Sigmoid colon (tissue), 7 donors: Measurements from ENCODE around the gene GABBR2. TPM values are rescaled to one million over a fixed set of nuclear protein-coding genes. Genes with fewer than 3 reads are reported as not detected.
A peak's percentile ranks its signal among the peaks of the same experiment; 100 is the strongest.

Experiments
- DNase-seq: peaks from one replicate; pipeline ENCODE4 v3.0.0-alpha.2; 2019
- H3K27ac ChIP-seq, 4 donors: fragments of 200-600 bp; sonication (generic); one replicate each; pipeline ENCODE4 v1.5.1; 2016 to 2019; ENCODE audit warnings: mild to moderate bottlenecking in 1 of 4
- H3K27me3 ChIP-seq, 3 donors: fragments of 200-600 bp; sonication (generic); one replicate each; pipeline ENCODE4 v1.5.1; 2019; ENCODE audit warnings: mild to moderate bottlenecking in 1 of 3
- H3K36me3 ChIP-seq, 4 donors: fragments of 200-600 bp; sonication (generic); one replicate each; pipeline ENCODE4 v1.5.1; 2016 to 2019
- H3K4me1 ChIP-seq, 4 donors: fragments of 200-600 bp; sonication (generic); one replicate each; pipeline ENCODE4 v1.5.1; 2017 to 2019
- H3K4me3 ChIP-seq, 4 donors: fragments of 200-600 bp; sonication (generic); one replicate each; pipeline ENCODE4 v1.5.1; 2017 to 2019; ENCODE audit warnings: mild to moderate bottlenecking in 2 of 4, moderate library complexity in 1 of 4
- H3K9me3 ChIP-seq, 4 donors: fragments of 200-600 bp in 3 of 4; sonication (generic) in 3 of 4; one replicate each; pipeline versions ENCODE4 v1.5.1 to v1.6.1; 2013 to 2019
- CTCF ChIP-seq, 4 experiments: fragments of 450-650 bp in 3 of 4; fragments of 200-600 bp in 1 of 4; IDR thresholded peaks; one replicate each; pipeline ENCODE4 v1.5.1; 2016 to 2019; ENCODE audit warnings: antibody characterized with exemption in 4 of 4, mild to moderate bottlenecking in 3 of 4, moderate library complexity in 2 of 4
- EP300 ChIP-seq, 4 donors: sonication (generic); formaldehyde crosslinking; IDR thresholded peaks; one replicate each; pipeline ENCODE4 v1.6.1; 2017; ENCODE audit warnings: antibody characterized with exemption in 4 of 4
- POLR2A ChIP-seq, 2 donors: fragments of 450-650 bp; IDR thresholded peaks; one replicate each; pipeline ENCODE4 v1.6.1; 2016; ENCODE audit warnings: antibody characterized with exemption in 2 of 2, mild to moderate bottlenecking in 2 of 2, moderate library complexity in 2 of 2
- POLR2AphosphoS5 ChIP-seq, 4 donors: sonication (generic); formaldehyde crosslinking; IDR thresholded peaks; one replicate each; pipeline ENCODE4 v1.6.1; 2017; ENCODE audit warnings: antibody characterized with exemption in 4 of 4
- WGBS, 2 donors: extraction: QIAGEN DNeasy Blood & Tissue Kit; methylation state at CpG; one replicate each; pipeline ENCODE4 v1.1.7; 2013; 5-methylcytosine and 5-hydroxymethylcytosine counted together
- intact Hi-C: fragments of 100-400 bp; cut with DNase I; formaldehyde crosslinking; loops from one replicate; pipeline ENCODE4 v1.15.1; 2023
- polyA plus RNA-seq, 3 donors: library from polyadenylated mRNA; stranded (reverse); fragments of 200-250 nt; gene quantifications; one replicate each; pipeline ENCODE4 v1.2.3, GENCODE V29; 2013
- total RNA-seq, 4 donors: library from RNA; depleted of rRNA; stranded (reverse); fragments of >200 nt; gene quantifications; one replicate each; pipeline ENCODE4 v1.1.0, GENCODE V29; 2016
- donor health status: healthy with polysubstance abuse.
- donor health status: Bipolar disorder and iron deficiency.
- donor health status: healthy.

Gene GABBR2
- total and polyA plus RNA-seq, 7 donors, result under 0.01 to 0.04 (median under 0.01) TPM; not detected in 4

GRCh38 chr9:98707166-98708102 is 1.3 kb downstream of the GABBR2 start:
- H3K4me3 ChIP-seq, result peak overlapping the region in 1 of 4 donors; percentile 8
- no peaks in the 10 kb centered on the region for H3K36me3 ChIP-seq
- WGBS, 2 donors, result 4 to 7% methylated on average over 79 of the region's 79 CpGs
- peaks cover 0 to 24% (median 20%) of the 10 kb centered on the region in 4 donors for H3K4me1 ChIP-seq
- H3K27ac ChIP-seq, result no peak overlapping the region
- TF ChIP-seq EP300 (IDR thresholded peaks at IDR 0.05), result no peak
- no peak for TF ChIP-seq POLR2A (IDR thresholded peaks at IDR 0.05)
- no peak for TF ChIP-seq CTCF (IDR thresholded peaks at IDR 0.05)
- TF ChIP-seq POLR2AphosphoS5 (IDR thresholded peaks at IDR 0.05), result no peak
- no peaks in the 10 kb centered on the region for H3K9me3 ChIP-seq
- intact Hi-C loops, result no loop called here
- H3K27me3 ChIP-seq, result peaks cover 29 to 69% (median 52%) of the 10 kb centered on the region in 3 donors
- DNase-seq, result no peak

GRCh38 chr9:98706651-98707165 is 2.0 kb downstream of the GABBR2 start:
- Histone ChIP-seq H3K4me3 (no peak overlapping the region), H3K27me3 (peaks cover 29 to 69% (median 52%) of the 10 kb centered on the region in 3 donors), H3K9me3 (no peaks in the 10 kb centered on the region), H3K27ac (no peak overlapping the region), H3K4me1 (peaks cover 0 to 24% (median 20%) of the 10 kb centered on the region in 4 donors), H3K36me3 (no peaks in the 10 kb centered on the region)
- 9 to 11% methylated on average over 15 of the region's 15 CpGs for WGBS, 2 donors
- intact Hi-C loops, result no loop called here
- DNase-seq, result no peak
- TF ChIP-seq POLR2AphosphoS5 (IDR thresholded peaks at IDR 0.05) (no peak), POLR2A (IDR thresholded peaks at IDR 0.05) (no peak), EP300 (IDR thresholded peaks at IDR 0.05) (no peak)

GRCh38 chr9:98702835-98703380 is 5.8 kb downstream of the GABBR2 start:
- no peak for DNase-seq
- 58 to 72% methylated on average over 2 of the region's 2 CpGs for WGBS, 2 donors
- Histone ChIP-seq H3K4me1 (peaks cover 0 to 12% (median 8%) of the 10 kb centered on the region in 4 donors), H3K9me3 (no peaks in the 10 kb centered on the region), H3K27me3 (peaks cover 13 to 34% (median 28%) of the 10 kb centered on the region in 3 donors), H3K36me3 (no peaks in the 10 kb centered on the region), H3K4me3 (no peak overlapping the region), H3K27ac (no peak overlapping the region)
- TF ChIP-seq EP300 (IDR thresholded peaks at IDR 0.05), result no peak
- no peak for TF ChIP-seq POLR2A (IDR thresholded peaks at IDR 0.05)
- no peak for TF ChIP-seq POLR2AphosphoS5 (IDR thresholded peaks at IDR 0.05)
- TF ChIP-seq CTCF (IDR thresholded peaks at IDR 0.05), result no peak
- intact Hi-C loops, result no loop called here

- peaks cover 7 to 28% (median 22%) of the 10 kb centered on the region in 3 donors for H3K27me3 ChIP-seq
- H3K9me3 ChIP-seq, result no peaks in the 10 kb centered on the region
- WGBS, 2 donors, result 38 to 77% methylated on average over 8 of the region's 8 CpGs
- H3K36me3 ChIP-seq, result no peaks in the 10 kb centered on the region
- H3K4me1 ChIP-seq, result peaks cover 0 to 7% (median 5%) of the 10 kb centered on the region in 4 donors
- no peak for DNase-seq
- intact Hi-C loops, result no loop called here
- no peak for TF ChIP-seq POLR2AphosphoS5 (IDR thresholded peaks at IDR 0.05)
- TF ChIP-seq POLR2A (IDR thresholded peaks at IDR 0.05), result no peak
- TF ChIP-seq EP300 (IDR thresholded peaks at IDR 0.05), result no peak
- TF ChIP-seq CTCF (IDR thresholded peaks at IDR 0.05), result no peak
- no peak overlapping the region for H3K4me3 ChIP-seq
- H3K27ac ChIP-seq, result no peak overlapping the region
Observed at GRCh38 chr9:98702340-98702739, 6.4 kb downstream of the GABBR2 start.

- Histone ChIP-seq H3K4me3 (no peak overlapping the region), H3K27me3 (peaks cover 0 to 20% (median 15%) of the 10 kb centered on the region in 3 donors), H3K36me3 (no peaks in the 10 kb centered on the region), H3K9me3 (no peaks in the 10 kb centered on the region), H3K27ac (no peak overlapping the region), H3K4me1 (no peaks in the 10 kb centered on the region)
- intact Hi-C loops, result no loop called here
- TF ChIP-seq POLR2A (IDR thresholded peaks at IDR 0.05) (no peak), POLR2AphosphoS5 (IDR thresholded peaks at IDR 0.05) (no peak), EP300 (IDR thresholded peaks at IDR 0.05) (no peak), CTCF (IDR thresholded peaks at IDR 0.05) (no peak)
- no peak for DNase-seq
- 60 to 78% methylated on average over 7 of the region's 7 CpGs for WGBS, 2 donors
Observed at GRCh38 chr9:98701576-98701975, 7.2 kb downstream of the GABBR2 start.
